NT2/D1 (cell line): ENCODE results near the gene FRMD4B.

Experiments used
- SUZ12 ChIP-seq: IDR thresholded peaks from 2 replicates; pipeline ENCODE4 v1.6.1; 2011; ENCODE audit not compliant: insufficient read length, insufficient read depth; ENCODE audit errors: extremely low read depth
- ZNF274 ChIP-seq: IDR thresholded peaks from 2 replicates; pipeline ENCODE4 v1.6.1; 2011; ENCODE audit warnings: mild to moderate bottlenecking, low read depth, low read length

- TF ChIP-seq SUZ12 (no peak), ZNF274 (no peak)
These were observed 243.8 kb downstream of the FRMD4B start for GRCh38 chr3:69142090-69142489.
